NCI-H774 (cell line): Measurements from ENCODE around the gene SPON2.

ENCODE experiments used
- DNase-seq: peaks from one replicate; lab custom pipeline; 2025; lab: John Stamatoyannopoulos, UW

SPON2 gene

DNA sequence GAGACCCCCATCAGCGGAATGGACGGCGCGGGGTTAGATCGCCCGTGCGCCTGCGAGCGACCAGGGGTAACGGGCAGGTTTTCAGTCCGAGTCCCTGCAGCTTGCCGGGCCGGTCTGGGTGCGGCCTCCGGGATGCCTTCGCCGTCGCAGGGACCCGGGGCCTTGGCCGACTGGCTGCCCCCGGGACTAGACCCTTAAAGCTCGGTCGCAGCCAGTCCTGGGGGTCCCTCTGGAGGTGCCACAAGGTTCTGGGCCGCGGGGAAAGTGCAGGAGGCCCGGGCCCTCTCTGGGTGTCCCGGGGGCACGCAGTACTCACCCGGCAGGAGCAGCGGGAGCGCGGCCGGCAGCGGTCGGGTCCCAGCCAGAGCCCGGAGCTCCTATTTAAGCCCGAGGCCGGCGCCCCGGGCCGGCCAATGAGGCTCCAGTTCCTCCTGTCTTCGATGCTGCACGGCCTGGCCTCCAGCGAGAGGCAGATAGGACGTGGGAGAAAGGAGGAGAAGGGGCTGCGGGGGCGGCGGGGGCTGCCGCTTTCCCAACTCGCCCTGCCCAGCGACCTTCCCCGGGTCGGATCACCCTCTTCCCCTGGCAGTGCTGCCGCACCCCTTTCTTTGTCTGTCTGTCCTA is at the start of gene SPON2:
Gene SPON2 (minus strand): TSS at position 356 of the 624 bp plus-strand sequence.
- DNase-seq: no peak

GRCh38 chr4:1221155-1221870 is 48.9 kb upstream of the SPON2 start:
- DNase-seq: no peak

GRCh38 chr4:1220566-1220965 is 48.2 kb upstream of the SPON2 start:
- DNase-seq: no peak

- DNase-seq: no peak
These were observed 47.2 kb upstream of the SPON2 start for GRCh38 chr4:1219566-1219950.

- no peak for DNase-seq
These were observed 46.5 kb upstream of the SPON2 start for GRCh38 chr4:1218634-1219565.

DNA sequence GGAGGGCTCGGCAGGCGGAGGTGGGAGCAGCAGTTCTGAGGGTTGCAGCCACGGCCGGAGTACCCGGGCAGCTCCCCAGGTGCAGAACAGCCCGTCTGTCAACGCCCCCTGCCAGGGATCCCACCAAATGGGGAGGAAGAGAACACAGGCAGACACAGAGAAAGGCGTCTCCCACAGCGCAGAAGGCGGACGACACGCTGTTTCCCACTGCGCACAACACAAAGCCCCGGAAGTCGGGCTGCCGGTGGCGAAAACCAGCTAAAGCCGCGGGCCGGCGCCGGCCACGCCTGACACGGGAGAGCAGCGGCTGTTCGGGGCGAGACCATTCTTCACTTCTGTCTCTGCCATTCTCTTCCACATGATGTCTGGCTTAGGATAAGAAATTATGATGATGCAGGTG is 45.0 kb upstream of the SPON2 start:
- no peak for DNase-seq

DNA sequence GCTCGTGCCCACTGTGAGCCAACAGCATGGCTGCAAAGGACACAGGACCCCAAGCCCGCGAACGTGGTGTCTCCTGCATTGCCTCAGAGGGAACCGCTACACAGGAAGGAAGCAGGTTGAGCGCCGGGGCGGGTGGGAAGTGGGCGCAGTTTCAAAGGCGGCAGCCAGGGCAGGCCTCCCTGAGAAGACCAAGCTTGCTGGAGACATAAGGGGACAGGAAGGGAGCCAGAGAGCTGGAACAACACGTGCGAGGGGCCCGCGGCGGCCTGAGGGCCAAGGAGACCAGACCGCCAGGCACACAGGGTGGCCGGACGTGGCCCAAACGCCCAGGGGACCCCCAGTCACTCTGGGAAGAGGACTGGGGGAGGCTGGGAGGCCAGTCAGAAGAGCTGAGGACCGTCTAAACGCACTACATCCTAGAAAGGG is 44.5 kb upstream of the SPON2 start:
- no peak for DNase-seq

DNA sequence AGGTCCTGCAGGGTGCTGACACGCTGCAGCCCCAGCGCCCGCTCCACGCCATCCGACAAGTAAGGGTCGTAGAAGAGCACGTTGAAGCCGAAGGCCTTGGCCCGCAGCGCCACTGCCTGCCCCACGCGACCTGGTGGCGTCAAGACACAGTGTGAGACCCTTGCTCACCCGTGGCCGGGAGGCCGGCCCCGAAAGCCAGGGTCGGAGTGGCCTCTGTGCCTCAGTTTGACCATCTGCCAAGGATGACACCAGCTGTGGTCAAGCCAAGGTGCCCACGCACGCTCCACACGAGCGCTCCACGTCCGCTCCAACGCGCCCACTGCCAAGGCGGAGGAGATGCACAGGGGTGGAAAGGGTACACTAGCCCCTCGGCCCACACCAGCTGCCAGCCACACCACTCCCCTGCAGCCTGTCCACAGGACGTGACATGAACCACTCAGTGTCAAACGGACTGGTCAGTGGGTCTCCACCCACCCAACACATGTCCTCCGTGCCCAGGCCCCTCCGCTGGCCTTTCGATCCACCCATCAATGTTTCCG is 43.8 kb upstream of the SPON2 start:
- no peak for DNase-seq

GRCh38 chr4:1215141-1216075 is 43.0 kb upstream of the SPON2 start:
- DNase-seq: no peak

DNA sequence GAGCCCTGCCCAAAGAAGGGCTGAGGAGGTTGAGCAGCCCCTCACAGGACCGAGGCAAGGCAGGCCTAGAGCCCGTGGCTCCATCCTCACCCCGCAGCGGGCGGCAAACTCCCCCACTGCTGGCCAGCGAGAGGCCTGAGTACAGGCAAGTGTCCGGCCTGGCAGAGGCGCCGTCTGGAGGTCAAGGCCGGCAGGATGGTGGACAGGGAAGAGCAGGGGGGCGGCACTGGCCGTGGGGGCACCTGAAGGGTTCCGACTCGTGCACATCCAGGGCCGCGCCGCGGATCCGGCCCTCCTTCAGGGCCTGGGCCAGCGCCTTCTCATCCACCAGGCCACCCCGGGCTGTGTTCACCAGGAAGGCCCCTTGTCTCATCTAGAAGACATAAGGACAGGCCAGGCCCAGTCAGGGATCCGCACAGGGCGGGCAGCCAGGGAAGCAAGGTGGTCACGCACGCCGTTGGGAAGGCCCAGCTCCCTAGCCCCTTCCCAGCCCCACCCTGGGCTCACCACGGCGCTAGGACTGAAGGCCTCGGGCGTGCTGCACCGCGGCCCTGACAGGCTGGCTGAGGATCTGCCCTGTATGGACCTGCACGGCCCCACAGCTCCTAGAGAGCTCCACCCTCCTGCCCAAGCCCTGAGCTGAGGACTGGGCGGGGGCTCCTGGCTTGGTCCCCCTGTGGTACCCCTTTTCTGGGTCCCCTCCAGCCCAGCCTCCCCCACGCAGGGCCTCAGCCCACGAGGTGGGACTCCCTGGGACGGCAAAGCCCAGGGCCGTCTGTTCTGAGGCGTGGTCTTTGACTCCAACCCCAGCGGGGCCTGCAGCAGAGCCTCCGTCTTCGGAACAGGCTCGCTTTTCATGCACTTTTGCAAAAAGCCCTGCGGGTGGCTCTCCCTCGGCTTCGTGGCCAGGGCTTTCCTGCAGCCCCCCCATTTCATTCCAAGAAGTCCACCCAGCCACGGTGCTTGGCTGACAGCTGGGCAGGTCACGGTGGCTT is 42.0 kb upstream of the SPON2 start:
- no peak for DNase-seq

DNA sequence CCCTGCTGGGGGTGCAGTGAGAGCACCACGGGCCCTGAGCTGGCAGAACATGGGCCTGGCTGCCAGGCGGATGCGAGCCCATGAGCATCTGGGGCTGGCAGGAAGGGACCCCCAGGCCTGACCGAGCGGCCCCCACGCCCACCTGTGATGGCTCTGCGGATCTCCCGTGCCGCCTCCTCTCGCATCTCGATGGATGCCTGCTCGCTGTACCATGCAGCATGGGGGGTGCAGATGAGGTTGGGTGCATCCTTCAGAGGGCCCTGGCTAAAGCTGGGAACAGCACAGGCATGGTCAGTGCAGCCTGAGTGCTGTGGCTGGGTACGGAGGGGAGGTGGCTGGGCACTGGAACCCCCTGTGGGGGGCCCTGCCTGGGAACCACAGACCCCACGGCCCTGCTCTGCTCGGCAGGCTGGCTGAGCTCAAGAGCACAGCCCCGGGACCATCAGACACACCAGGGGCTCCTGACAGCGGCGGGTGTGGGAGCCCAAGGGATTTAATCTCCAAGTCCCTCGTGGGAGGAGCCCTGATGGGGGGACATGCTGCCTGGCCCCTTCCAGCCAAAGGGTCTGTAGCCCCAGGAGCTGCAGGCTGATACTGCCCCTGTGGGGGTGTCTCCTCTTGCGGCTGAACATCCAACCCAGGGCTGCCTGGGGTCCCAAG is 41.1 kb upstream of the SPON2 start:
- no peak for DNase-seq

DNA sequence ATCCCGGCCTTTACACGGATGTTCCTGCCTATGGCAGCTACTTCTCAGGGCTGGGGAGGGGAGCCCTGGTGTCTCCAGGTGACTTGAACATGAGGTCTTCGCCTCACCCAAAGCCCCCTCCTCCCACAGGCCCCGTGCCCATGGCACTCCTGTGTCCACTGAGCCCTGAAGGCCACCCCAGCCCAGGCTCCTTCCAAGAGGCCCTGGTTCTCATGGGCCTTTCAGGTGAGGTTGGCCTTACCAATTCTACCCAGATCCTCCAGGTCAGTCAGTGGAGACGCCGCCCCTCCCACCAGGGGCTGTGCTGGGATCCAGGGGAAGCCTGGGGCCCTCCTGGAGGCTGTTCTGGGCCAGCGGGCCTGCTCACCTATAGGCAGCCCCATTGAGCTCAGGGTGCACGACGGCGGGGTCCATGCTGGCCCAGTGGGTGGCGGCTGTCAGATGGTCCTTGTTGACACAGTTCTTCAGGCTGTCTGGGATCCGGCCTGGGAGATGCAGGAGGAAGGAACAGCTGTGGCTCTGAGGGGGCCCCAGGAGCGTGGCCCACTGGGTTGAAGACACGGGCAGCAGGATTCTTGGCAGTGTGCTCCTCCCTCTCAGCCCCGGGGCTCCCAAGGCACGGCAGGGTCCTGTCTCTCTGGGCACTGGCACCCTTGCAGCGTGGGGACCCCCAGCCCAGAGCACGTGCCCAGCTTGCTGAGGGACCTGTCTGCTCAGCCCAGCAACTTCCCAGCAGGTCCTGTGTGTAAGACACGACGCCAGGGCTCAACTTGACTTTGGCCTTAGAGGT is 40.4 kb upstream of the SPON2 start:
- DNase-seq: no peak

GRCh38 chr4:1211891-1212545 is 39.6 kb upstream of the SPON2 start:
- DNase-seq: no peak

- DNase-seq: no peak
These were observed 39.0 kb upstream of the SPON2 start for GRCh38 chr4:1211371-1211770.

GRCh38 chr4:1210971-1211370 is 38.6 kb upstream of the SPON2 start:
- DNase-seq: no peak

DNA sequence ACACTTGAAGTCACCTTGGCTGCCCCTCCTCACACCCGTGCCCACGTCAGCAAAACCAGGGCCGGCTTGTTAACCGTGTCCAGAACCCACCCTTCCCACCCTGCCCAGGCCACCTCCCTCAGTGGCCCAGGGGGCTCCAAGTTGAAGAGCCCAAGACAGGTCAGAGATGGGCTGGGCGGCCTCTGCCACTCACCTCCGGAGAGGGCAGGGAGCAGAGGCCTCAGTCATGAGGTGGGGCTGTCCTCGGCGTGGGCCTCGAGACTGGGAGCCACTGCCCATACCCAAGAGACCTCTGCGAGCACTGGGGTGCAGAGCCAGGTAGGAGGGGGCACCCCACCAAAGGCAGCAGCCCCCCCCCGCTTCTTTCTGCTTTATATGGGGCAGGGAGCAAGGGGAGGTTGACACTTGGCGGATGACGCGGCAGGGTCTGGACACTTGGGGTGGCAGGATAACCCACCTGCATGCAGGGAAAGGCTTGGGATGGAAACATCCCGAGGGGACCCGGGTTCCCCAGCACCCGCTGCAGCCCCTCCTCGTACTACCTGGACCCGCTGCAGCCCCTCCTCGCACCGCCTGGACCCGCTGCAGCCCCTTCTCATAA is 38.0 kb upstream of the SPON2 start:
- no peak for DNase-seq

DNA sequence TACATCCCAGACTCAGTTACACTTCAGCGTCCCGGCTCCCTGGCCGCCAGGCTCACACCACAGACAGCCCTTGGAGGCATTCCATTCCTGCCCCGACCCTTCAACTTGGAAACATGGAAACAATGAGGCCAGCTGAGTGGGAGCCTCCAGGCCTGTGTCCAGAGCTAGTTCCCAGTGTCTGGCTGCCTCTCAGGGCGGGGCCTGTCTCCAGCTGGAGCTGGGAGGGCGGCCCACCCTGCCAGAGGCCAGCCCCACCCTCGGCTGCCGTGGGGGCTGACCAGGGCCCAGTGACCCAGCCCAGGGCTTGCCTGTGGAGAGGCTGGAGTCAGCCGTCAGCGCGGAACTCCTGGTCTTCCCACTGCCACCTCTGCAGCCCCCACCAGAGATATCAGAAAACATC is 37.4 kb upstream of the SPON2 start:
- DNase-seq: no peak
